Cerebellar nuclear complex (tissue), 1 donor: ENCODE data around the gene STAT4.
A peak's percentile ranks its signal among the peaks of the same experiment; 100 is the strongest.

Source experiments
- DNase-seq, 2 experiments: peaks; one replicate each; lab custom pipeline; 2025; lab: John Stamatoyannopoulos, UW

The STAT4 gene

DNA sequence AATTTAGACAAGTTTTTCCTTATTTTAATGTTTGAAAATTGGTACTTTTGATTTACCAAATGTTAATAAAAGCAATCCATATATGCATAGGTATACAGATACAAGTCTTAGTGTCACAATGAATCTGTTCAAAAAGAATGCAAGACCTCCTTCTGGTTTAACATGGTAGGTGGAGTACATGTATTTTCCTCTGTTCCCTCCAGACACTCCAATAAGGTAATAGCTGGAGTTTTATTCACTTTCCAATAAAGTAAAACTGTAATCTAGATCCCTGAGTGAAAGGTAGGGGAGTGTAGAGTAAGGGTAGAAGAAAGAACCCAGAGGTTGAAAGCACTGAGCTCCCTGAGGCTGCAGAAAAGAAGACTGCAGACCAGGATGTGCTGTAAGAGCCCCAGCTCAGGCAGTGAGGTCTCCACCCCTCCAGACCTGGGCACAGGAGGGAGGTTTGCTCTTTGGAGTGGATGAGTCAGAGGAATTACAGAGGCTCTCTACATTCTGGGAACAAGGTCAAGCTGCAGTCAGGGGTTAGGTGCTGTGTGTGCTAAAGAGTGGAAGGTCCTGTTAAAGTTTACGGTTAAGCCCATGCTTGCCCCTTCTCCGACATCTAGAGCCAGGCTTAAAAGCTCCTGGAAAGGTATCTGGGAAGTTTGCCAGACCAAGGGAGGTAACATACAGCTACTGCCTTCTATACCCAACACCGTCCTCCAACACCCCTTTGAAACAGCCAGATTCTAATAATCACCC lies 109.2 kb downstream of the STAT4 start:
- DNase-seq, result no peak

DNA sequence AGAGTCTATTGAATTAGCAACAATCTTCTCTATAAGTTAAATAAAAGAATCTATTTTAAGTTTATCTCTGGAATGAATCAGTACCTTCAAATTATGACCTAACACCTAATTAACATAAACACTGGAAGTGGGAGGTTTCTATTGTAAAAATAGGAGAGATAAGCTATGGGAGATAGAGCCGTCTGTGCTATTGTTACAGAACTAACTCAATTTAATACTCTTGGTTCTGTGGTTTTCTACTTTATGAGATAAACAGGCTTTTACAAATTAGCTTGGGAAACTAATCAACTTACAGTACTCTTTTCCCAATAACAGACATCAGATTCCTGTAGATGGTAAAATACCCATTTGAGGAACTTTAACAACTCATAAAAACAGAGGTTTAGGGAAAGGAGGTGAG lies 111.2 kb downstream of the STAT4 start:
- DNase-seq, result no peak

DNA sequence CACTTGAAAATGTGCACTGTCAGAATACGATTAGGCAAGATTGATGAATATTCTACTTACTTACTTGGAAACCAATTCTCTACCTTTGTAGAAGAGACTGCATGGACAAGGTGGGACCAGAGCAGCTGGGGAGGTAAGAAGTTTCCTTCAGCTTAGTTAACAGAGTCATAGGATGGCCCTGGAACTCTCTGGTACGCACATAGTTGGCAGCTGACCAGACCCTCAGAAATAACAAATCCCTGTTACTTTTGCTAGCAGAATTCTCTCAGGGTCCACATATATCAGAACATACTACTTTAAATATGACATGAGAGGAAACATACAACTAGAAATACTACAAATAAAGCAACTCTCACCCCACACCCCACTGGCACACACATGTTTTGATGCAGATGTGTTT lies 112.1 kb downstream of the STAT4 start:
- no peak for DNase-seq

GRCh38 chr2:191038241-191038725 lies 112.5 kb downstream of the STAT4 start:
- no peak for DNase-seq

GRCh38 chr2:191037351-191037750 lies 113.4 kb downstream of the STAT4 start:
- DNase-seq, result no peak

- no peak for DNase-seq
Observed at GRCh38 chr2:191036363-191036762, 114.4 kb downstream of the STAT4 start.

GRCh38 chr2:191032588-191033429 lies 118.0 kb downstream of the STAT4 start:
- DNase-seq, result no peak

GRCh38 chr2:191031256-191031655 lies 119.5 kb downstream of the STAT4 start:
- no peak for DNase-seq

GRCh38 chr2:191030521-191031154 lies 120.2 kb downstream of the STAT4 start:
- DNase-seq, result no peak

DNA sequence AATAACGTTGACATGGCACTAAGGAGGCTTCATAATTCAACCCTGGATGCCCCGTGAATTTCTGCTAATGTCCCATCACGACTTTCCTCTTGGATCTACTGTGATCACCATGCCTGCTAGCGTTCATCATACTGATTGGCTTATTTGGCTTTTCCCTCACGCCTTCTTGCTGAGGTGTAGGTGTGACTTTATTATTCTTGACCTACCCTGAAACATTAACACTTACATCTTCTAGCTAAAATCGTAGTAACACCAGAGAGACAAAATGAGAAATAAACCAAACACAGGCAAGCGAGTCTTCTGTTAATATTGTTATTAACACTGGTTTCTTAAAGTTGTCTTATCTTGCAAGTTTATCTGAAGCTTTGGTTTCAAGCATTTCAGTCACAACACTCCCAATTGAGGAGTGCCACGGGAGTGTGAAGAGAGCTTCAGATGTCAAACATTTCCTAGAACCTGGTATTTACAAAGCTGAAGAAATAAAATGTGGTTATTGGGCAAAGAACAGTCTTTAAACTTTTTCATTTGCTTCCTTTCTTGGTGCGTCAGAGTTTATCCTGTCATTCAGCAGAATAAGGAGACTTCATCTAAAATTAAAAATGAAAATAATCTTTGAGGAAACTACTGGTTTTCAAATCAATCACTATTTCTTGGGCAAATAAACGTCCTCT lies 121.4 kb downstream of the STAT4 start:
- DNase-seq, result no peak

- no peak for DNase-seq
Observed at GRCh38 chr2:191026377-191026776, 124.4 kb downstream of the STAT4 start.

DNA sequence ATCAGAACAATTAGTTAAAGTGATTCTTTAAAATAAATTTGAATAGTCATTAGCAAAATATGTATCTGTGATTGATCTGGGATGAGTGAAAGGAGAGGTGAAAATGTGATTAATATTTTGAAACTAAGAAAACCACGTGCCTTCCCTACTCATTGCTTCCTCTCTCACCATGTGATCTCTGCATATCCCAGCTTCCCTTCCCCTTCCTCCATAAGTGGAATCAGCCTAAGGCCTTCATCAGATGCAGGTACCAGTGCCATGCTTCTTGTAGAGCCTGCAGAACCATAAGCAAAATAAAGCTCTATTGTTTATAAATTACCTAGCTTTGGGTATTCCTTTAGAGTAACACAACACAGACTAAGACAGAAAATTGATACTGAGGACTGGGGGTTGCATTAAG lies 125.7 kb downstream of the STAT4 start:
- DNase-seq, result no peak

DNA sequence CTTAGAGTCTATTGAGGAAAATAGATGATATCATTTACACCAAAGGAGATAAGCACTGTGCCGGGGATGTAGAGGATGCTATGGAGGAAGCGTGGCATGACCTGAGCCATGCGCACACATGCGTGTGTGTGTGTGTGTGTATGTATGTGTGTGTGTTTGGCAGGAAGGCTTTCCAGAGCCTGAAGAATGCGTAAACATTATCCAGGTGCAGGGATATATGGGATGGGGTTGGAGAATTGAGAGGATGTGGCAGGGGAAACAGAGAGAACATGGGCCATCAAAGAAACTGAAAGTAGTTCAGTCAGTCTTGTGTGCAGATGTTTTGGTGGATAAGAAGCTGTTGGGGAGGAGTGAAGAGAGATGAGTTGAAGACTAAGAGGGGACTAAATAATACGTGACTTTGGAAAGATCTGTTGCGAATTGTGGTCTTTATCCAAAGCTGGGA lies 127.5 kb downstream of the STAT4 start:
- no peak for DNase-seq

DNA sequence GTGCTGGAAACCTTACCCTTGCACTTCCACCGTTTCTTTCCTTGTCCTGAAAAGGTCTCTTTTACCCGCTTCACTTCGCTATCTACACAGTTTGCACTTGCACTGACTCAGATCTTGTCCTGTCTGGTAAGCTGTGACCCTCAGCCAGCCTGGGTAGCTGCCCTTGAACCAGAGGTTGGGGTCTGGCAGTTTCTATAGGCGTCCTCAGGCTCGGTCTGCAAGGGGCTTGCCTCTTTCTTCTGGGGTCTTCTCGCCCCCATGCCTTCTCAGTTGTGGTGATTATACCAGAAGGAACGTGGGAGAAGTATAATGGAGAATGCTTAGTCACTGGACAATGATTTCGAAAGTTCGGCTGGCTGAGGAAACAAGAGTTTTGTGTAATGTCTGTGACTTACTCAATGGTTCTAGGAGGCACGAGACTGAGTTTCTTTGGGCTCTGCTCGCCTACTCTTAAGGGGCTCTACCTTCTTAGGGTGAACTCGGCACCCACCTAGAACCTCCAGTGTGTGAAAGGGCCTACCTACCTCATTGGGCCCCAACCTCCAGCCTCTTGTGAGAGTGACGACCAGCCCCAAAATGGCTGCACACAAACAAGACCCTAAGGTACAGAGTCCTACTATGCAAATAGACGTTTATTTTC lies 129.9 kb downstream of the STAT4 start:
- DNase-seq, result no peak

DNA sequence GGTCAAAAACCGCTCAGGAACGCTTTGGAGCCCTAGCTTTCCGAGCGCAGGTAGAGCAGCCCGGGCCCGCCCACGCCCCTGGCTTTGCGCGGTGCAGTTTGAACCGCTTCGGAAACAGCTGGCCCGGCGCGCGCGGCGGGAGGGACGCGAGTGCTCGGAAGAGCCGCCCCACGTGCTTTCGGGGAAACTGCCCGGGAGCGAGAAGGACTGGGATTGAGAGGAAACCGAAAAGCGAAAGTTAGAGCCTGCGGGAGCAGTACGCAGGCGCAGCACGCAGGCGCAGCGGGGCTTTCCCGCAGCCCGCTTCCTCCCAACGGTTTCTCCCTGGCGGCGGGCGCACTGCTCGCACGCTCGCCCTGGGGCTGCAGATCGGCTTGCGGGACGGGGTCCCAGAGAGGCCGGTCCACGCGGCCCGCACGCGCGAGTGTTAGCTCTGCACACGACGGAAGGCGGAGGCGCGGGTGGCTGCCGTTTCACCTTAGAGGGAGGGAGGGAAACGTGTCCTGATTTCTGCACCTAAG lies 130.5 kb downstream of the STAT4 start:
- DNase-seq, result peak; percentile 63 to 79

GRCh38 chr2:191019376-191019775 lies 131.4 kb downstream of the STAT4 start:
- no peak for DNase-seq

GRCh38 chr2:191018643-191019119 lies 132.1 kb downstream of the STAT4 start:
- DNase-seq, result no peak

- no peak for DNase-seq
Observed at GRCh38 chr2:191018048-191018447, 132.7 kb downstream of the STAT4 start.

DNA sequence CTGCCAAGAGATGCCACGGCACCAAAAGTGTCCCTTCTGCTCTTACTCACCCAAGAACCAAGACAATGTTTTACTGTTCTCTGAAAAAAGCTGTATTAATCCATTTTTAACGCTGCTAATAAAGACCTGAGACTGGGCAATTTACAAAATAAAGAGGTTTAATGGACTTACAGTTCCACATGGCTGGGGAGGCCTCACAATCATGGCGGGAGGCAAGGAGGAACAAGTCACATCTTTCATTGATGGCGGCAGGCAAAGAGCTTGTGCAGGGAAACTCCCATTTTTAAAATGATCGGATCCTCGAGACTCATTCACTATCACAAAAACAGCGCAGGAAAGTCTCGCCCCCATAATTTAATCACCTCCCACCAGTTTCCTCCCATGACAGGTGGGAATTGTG lies 135.0 kb downstream of the STAT4 start:
- DNase-seq, result no peak

DNA sequence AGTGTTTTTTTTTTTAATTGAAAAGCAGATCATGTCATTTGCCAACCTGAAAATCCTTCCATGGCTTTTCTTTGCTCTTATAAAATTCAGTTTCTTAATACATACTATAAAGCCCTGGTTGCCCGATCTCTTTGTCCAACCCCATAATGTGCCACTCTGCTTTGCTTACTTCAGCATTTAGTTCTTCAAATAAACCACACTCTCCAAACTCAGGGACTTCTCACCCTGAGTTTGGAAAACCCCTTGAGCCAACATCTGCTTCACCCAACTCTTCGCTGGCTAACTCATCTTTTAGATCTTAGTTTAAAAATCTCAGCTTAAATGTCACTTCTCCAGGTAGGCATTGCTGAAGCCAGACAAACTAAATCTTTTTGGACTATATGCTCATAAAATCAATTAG lies 135.6 kb downstream of the STAT4 start:
- no peak for DNase-seq

- no peak for DNase-seq
Observed at GRCh38 chr2:191014653-191015020, 136.2 kb downstream of the STAT4 start.
